ENCODE results near the gene LMTK2.

- TF ChIP-seq POLR2A (IDR thresholded peaks at IDR 0.05; ENCODE audit: borderline replicate concordance, extremely low read depth, insufficient read depth, insufficient read length) (no peak), JUND (IDR thresholded peaks at IDR 0.05) (no peak)
Observed at GRCh38 chr7:98242934-98243333, 136.3 kb downstream of the LMTK2 start.

Measured in HCT116 (cell line).